K562 (cell line): ENCODE results near the gene PHF21B. TPM values are rescaled to one million over a fixed set of nuclear protein-coding genes. Genes with fewer than 3 reads are reported as not detected.

Experiments used
- ATAC-seq: fragments of 200-7000 bp; cut with Tn5 transposase; 3 replicates; pipeline ENCODE4 v1.9.1; 2020; ENCODE audit warnings: moderate library complexity
- BruUV-seq: library from RNA; stranded (reverse); fragments of 400-500 nt; replicated peaks from 2 replicates; lab custom pipeline; 2021; lab: Mats Ljungman, UMichigan
- CTCF ChIA-PET: fragments of 300-600 bp; formaldehyde crosslinking; extraction: SDS; loops from one replicate; lab custom pipeline; 2021; ENCODE audit warnings: low intra/inter-chr PET ratio; lab: Yijun Ruan, JAX
- POLR2A ChIA-PET: fragments of 300-600, 350-650 bp; sonication (Branson Sonifier 250); formaldehyde crosslinking; extraction: SDS; loops from one replicate; lab custom pipeline; 2021; ENCODE audit warnings: antibody characterized with exemption, inconsistent platforms; lab: Yijun Ruan, JAX
- DNase-seq, 4 experiments: peaks; one replicate each; pipeline versions ENCODE4 v3.0.0 to v3.0.0-alpha.2; 2011 to 2018; ENCODE audit warnings: low spot score in 3 of 4, mixed read lengths in 3 of 4; ENCODE audit errors: extremely low read depth in 1 of 4
- FAIRE-seq: peaks from 2 replicates; lab custom pipeline; 2011; peaks lifted over from hg19 to GRCh38; lab: Jason Lieb, UNC
- H2AFZ ChIP-seq: 2 replicates; pipeline ENCODE4 v1.6.0; 2011; ENCODE audit warnings: low read depth, low read length, control low read depth, inconsistent platforms
- H3K27ac ChIP-seq: fragments of 200-600 bp; 3 replicates; pipeline ENCODE4 v1.8.0; 2011; ENCODE audit warnings: low read depth, mild to moderate bottlenecking, control low read depth, inconsistent platforms, low read length, moderate library complexity, mixed read lengths; ENCODE audit errors: extremely low read depth
- H3K27me3 ChIP-seq, 2 experiments: fragments of 300-600 bp in 1 of 2; 2 replicates in 1 of 2; 3 replicates in 1 of 2; pipeline versions ENCODE4 v1.6.0 to v1.8.0; 2011; ENCODE audit warnings: inconsistent platforms in 2 of 2, low read length in 2 of 2, mild to moderate bottlenecking in 1 of 2, mixed read lengths in 1 of 2, moderate library complexity in 1 of 2; ENCODE audit not compliant: control insufficient read depth in 2 of 2, insufficient read depth in 2 of 2
- H3K36me3 ChIP-seq: fragments of 300-600 bp; 3 replicates; pipeline ENCODE4 v1.8.0; 2011; ENCODE audit warnings: mild to moderate bottlenecking, low read length, inconsistent platforms; ENCODE audit not compliant: control insufficient read depth, insufficient read depth
- H3K4me1 ChIP-seq, 2 experiments: fragments of 200-600 bp in 1 of 2; replicated peaks in 1 of 2; 2 replicates in 1 of 2; 3 replicates in 1 of 2; pipeline versions ENCODE4 v1.5.1 to v1.8.0; 2011; ENCODE audit warnings: inconsistent platforms in 2 of 2, low read length in 2 of 2, mild to moderate bottlenecking in 1 of 2, mixed read lengths in 1 of 2, moderate library complexity in 1 of 2; ENCODE audit not compliant: control insufficient read depth in 2 of 2, insufficient read depth in 2 of 2
- H3K4me2 ChIP-seq: 2 replicates; pipeline ENCODE4 v1.6.1; 2011; ENCODE audit warnings: low read length, control low read depth, inconsistent platforms, mixed read lengths; ENCODE audit not compliant: insufficient read depth
- H3K4me3 ChIP-seq: fragments of 200-600 bp; sonication (generic), shearing (Covaris generic); 2 replicates; pipeline ENCODE4 v1.5.1; 2016; ENCODE audit warnings: control low read depth, inconsistent platforms
- H3K79me2 ChIP-seq: fragments of 200-600 bp; 3 replicates; pipeline ENCODE4 v1.8.0; 2011; ENCODE audit warnings: low read length, inconsistent platforms; ENCODE audit not compliant: control insufficient read depth, insufficient read depth
- H3K9ac ChIP-seq, 2 experiments: 2 replicates each; pipeline versions ENCODE4 v1.6.0 to v1.6.1; 2011; ENCODE audit warnings: low read depth in 2 of 2, low read length in 2 of 2, control low read depth in 1 of 2, inconsistent platforms in 1 of 2, mild to moderate bottlenecking in 1 of 2, mixed read lengths in 1 of 2; ENCODE audit not compliant: insufficient read depth in 1 of 2
- H3K9me1 ChIP-seq: one replicate; pipeline ENCODE4 v1.6.0; 2011; ENCODE audit warnings: inconsistent platforms, mild to moderate bottlenecking, low read length, moderate library complexity; ENCODE audit not compliant: control insufficient read depth, insufficient read depth
- H3K9me3 ChIP-seq: replicated peaks from 2 replicates; pipeline ENCODE4 v1.5.1; 2011; ENCODE audit warnings: low read depth, low read length, inconsistent platforms; ENCODE audit not compliant: control insufficient read depth, insufficient read depth
- H4K20me1 ChIP-seq: replicated peaks from 2 replicates; pipeline ENCODE4 v1.6.1; 2011; ENCODE audit warnings: low read length, inconsistent platforms, mixed read lengths; ENCODE audit not compliant: control insufficient read depth, insufficient read depth
- CAMTA2 ChIP-seq: fragments of 250-450 bp; sonication (Bioruptor Pico); conservative IDR thresholded peaks from 2 replicates; pipeline ENCODE4 v1.5.1; 2022
- MEIS2 ChIP-seq: fragments of 450-650 bp; IDR thresholded peaks from 2 replicates; pipeline ENCODE4 v1.6.1; 2014; ENCODE audit warnings: mild to moderate bottlenecking; ENCODE audit not compliant: partially characterized antibody
- ZNF146 ChIP-seq: IDR thresholded peaks from one replicate; pipeline ENCODE4 v1.6.1; 2018; ENCODE audit warnings: missing compliant biosample characterization; ENCODE audit not compliant: unreplicated experiment
- whole genome bisulfite sequencing: fragments of 100-300 bp; shearing (Covaris generic); methylation state at CpG from one replicate; pipeline ENCODE4 v1.1.6; 2016; ENCODE audit warnings: low coverage, mixed read lengths; ENCODE audit not compliant: insufficient coverage; ENCODE audit errors: missing lambda C conversion rate; 5-methylcytosine and 5-hydroxymethylcytosine counted together
- in situ Hi-C: fragments of 300-500 bp; cut with MboI; formaldehyde crosslinking; loops from 4 replicates; pipeline ENCODE4 v1.15.0; 2018; ENCODE audit warnings: inconsistent platforms, mixed read lengths
- intact Hi-C: fragments of 100-400 bp; cut with micrococcal nuclease; formaldehyde crosslinking; loops from 2 replicates; pipeline ENCODE4 v1.14.2; 2022
- polyA plus RNA-seq, 8 experiments: library from polyadenylated mRNA; depleted of rRNA in 4 of 8; stranded (reverse) in 5 of 8; unstranded in 3 of 8; fragments of >200 nt; fragmentation: Nextera tagmentation in 2 of 8; fragmentation: Illumina TruSeq in 1 of 8; extraction: Ambion mirVana in 2 of 8; extraction: Trizol in 1 of 8; gene quantifications; 2 replicates each; pipeline versions ENCODE4 v1.2.1 to v1.2.3, GENCODE V29; 2011 to 2014; ENCODE audit warnings: inconsistent platforms in 1 of 8, missing spikeins in 1 of 8
- total RNA-seq, 7 experiments: library from RNA; depleted of rRNA in 6 of 7; stranded (reverse); fragments of >200 nt in 6 of 7; fragmentation: Illumina TruSeq in 2 of 7; extraction: Trizol in 2 of 7; gene quantifications; 2 replicates each; pipeline versions ENCODE4 v1.2.1 to v1.2.3, GENCODE V29; 2011 to 2021; ENCODE audit warnings: low replicate concordance in 1 of 7
- TF ChIP-seq, protein P1 (sequence below), 2 experiments: fragments of 450-650 bp; IDR thresholded peaks; 2 replicates each; pipeline ENCODE4 v1.6.1; 2016
- TF ChIP-seq, protein P2 (sequence below): fragments of 250-450 bp; sonication (Bioruptor Pico); IDR thresholded peaks from 2 replicates; pipeline ENCODE4 v1.8.0; 2022; ENCODE audit warnings: moderate library complexity, mild to moderate bottlenecking, inconsistent platforms

The PHF21B gene
- total and polyA plus RNA-seq, 9 of the 15 experiments (the other 6 are each of a cell fraction or from before 2014, with no cell fraction given) = 0.04 TPM; not detected in 8

DNA sequence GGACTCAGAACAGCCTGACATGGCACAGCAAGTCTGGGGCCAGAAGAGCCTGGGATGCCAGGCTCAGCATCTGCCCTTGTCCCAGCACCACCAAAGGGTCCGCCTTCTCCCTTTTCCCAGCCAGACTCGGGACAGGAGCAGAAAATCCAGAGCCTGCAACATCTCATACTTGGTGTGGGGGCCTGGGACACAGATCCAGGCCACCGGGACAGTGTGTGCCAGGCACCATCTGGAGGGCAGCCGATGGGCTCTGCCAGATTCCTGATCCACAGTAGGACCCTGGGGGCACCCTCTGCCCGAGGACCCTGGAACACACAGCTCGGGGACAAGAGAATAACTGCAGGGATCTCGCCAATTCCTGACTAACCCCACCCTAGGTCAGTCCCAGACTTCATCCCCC is 67.7 kb downstream of the PHF21B start:
- Histone ChIP-seq H4K20me1 (peaks cover 4% of the 10 kb centered on the region; the same call in 1 of the 2 replicates), H3K9ac (no peak overlapping the region), H3K4me3 (no peak overlapping the region), H3K27me3 (peaks cover 0 to 35% of the 10 kb centered on the region in 2 experiments; a peak in 3 of 5 replicates), H2AFZ (no peak overlapping the region), H3K4me1 (no peaks in the 10 kb centered on the region), H3K27ac (no peak overlapping the region), H3K79me2 (no peaks in the 10 kb centered on the region), H3K9me3 (no peaks in the 10 kb centered on the region), H3K9me1 (no peaks in the 10 kb centered on the region), H3K4me2 (no peak overlapping the region), H3K36me3 (no peaks in the 10 kb centered on the region)
- ChIA-PET CTCF (no interaction called here), POLR2A (no interaction called here)
- intact Hi-C loops = no loop called here
- no peak for ATAC-seq
- DNase-seq = no peak
- TF ChIP-seq, protein P1, sequence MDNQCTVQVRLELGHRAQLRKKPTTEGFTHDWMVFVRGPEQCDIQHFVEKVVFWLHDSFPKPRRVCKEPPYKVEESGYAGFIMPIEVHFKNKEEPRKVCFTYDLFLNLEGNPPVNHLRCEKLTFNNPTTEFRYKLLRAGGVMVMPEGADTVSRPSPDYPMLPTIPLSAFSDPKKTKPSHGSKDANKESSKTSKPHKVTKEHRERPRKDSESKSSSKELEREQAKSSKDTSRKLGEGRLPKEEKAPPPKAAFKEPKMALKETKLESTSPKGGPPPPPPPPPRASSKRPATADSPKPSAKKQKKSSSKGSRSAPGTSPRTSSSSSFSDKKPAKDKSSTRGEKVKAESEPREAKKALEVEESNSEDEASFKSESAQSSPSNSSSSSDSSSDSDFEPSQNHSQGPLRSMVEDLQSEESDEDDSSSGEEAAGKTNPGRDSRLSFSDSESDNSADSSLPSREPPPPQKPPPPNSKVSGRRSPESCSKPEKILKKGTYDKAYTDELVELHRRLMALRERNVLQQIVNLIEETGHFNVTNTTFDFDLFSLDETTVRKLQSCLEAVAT (IDR thresholded peaks at IDR 0.05) = no peak
- no peak for TF ChIP-seq CAMTA2 (CRISPR knock-in tag)
- TF ChIP-seq MEIS2 = no peak
- TF ChIP-seq, protein P2, sequence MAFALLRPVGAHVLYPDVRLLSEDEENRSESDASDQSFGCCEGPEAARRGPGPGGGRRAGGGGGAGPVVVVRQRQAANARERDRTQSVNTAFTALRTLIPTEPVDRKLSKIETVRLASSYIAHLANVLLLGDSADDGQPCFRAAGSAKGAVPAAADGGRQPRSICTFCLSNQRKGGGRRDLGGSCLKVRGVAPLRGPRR (CRISPR knock-in tag) = no peak
- TF ChIP-seq ZNF146 (CRISPR knock-in tag) = no peak
- BruUV-seq = no TSS peak
- WGBS = 3% methylated on average over 7 of the region's 7 CpGs
- FAIRE-seq = no peak
- in situ Hi-C loops = no loop called here
